Gastroesophageal sphincter (tissue), 3 donors: Measurements from ENCODE around the gene KLHL29.

ENCODE experiments used
- EP300 ChIP-seq: sonication (generic); formaldehyde crosslinking; IDR thresholded peaks from one replicate; pipeline ENCODE4 v1.6.1; 2017; ENCODE audit warnings: antibody characterized with exemption, mild to moderate bottlenecking
- POLR2A ChIP-seq, 2 donors: fragments of 450-650 bp; IDR thresholded peaks; one replicate each; pipeline ENCODE4 v1.6.1; 2017; ENCODE audit warnings: antibody characterized with exemption in 2 of 2, mild to moderate bottlenecking in 2 of 2, moderate library complexity in 1 of 2
- POLR2AphosphoS5 ChIP-seq: sonication (generic); formaldehyde crosslinking; IDR thresholded peaks from one replicate; pipeline ENCODE4 v1.6.1; 2017; ENCODE audit warnings: antibody characterized with exemption
- TF ChIP-seq, protein P1 (sequence below), 4 experiments: fragments of 200-600 bp in 2 of 4; fragments of 450-650 bp in 2 of 4; sonication (generic) in 1 of 4; IDR thresholded peaks; one replicate each; pipeline ENCODE4 v1.5.1; 2017 to 2019; ENCODE audit warnings: antibody characterized with exemption in 4 of 4, mild to moderate bottlenecking in 2 of 4, moderate library complexity in 2 of 4

DNA sequence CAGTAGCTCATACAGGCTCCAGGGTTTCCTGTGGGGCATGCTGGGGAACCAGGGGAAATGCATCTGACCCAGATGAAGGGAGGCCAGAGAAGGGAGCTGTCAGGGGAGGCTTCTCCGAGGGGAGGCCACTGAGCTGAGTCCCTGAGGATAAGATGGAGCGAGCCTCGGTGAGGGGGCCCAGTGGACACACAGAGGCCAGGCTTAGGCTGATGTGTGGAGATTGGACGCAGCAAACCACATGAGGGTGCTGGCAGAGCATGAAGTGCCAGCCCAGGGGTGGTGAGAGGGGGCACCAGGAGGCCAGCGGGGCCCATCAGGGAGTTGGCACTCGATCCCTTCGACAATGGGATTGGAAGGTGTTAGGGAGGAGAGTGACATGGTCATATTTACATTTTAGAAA lies 235.0 kb downstream of the KLHL29 start:
- TF ChIP-seq, protein P1, sequence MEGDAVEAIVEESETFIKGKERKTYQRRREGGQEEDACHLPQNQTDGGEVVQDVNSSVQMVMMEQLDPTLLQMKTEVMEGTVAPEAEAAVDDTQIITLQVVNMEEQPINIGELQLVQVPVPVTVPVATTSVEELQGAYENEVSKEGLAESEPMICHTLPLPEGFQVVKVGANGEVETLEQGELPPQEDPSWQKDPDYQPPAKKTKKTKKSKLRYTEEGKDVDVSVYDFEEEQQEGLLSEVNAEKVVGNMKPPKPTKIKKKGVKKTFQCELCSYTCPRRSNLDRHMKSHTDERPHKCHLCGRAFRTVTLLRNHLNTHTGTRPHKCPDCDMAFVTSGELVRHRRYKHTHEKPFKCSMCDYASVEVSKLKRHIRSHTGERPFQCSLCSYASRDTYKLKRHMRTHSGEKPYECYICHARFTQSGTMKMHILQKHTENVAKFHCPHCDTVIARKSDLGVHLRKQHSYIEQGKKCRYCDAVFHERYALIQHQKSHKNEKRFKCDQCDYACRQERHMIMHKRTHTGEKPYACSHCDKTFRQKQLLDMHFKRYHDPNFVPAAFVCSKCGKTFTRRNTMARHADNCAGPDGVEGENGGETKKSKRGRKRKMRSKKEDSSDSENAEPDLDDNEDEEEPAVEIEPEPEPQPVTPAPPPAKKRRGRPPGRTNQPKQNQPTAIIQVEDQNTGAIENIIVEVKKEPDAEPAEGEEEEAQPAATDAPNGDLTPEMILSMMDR (IDR thresholded peaks at IDR 0.05): no peak
- TF ChIP-seq POLR2A (IDR thresholded peaks at IDR 0.05) (no peak), EP300 (no peak), POLR2AphosphoS5 (no peak)
